ENCODE measurements around the gene EIF2B5.

- TF ChIP-seq CTCF (optimal IDR thresholded peaks at IDR 0.05 in 1 of 3, IDR thresholded peaks at IDR 0.05 in 1 of 3, conservative IDR thresholded peaks at IDR 0.05 in 1 of 3; ENCODE audit: extremely low read depth in 1 of 3, insufficient read depth in 2 of 3, low read length in 3 of 3) (no peak), EZH2 (IDR thresholded peaks at IDR 0.05; ENCODE audit: low read length) (no peak)
Measured at GRCh38 chr3:184177331-184177731, 42.2 kb downstream of the EIF2B5 start.
